ENCODE results near the gene CUX1. TPM values are rescaled to one million over a fixed set of nuclear protein-coding genes. Genes with fewer than 3 reads are reported as not detected.

CUX1 gene
- total RNA-seq, 4 donors from 2014 or later = 56.9 to 124 (median 93.2) TPM

- in situ Hi-C loops (cut with MboI; ENCODE audit: low pct_ligation_motif_present in 1 of 4, low pct_unique_long_range_greater_than_20kb in 1 of 4, low sequenced_read_pairs in 3 of 4) = no loop called here
- Histone ChIP-seq H3K27ac (peak overlapping the region in 2 of 4 donors; percentile 53 to 59), H3K4me1 (peaks cover 0 to 15% (median 9%) of the 10 kb centered on the region in 4 donors), H3K9me3 (no peaks in the 10 kb centered on the region), H3K27me3 (no peaks in the 10 kb centered on the region), H3K36me3 (no peaks in the 10 kb centered on the region), H3K4me3 (no peak overlapping the region)
- TF ChIP-seq POLR2A (IDR thresholded peaks at IDR 0.05) (no peak), POLR2AphosphoS5 (IDR thresholded peaks at IDR 0.05) (no peak)
- TF ChIP-seq, protein P1, sequence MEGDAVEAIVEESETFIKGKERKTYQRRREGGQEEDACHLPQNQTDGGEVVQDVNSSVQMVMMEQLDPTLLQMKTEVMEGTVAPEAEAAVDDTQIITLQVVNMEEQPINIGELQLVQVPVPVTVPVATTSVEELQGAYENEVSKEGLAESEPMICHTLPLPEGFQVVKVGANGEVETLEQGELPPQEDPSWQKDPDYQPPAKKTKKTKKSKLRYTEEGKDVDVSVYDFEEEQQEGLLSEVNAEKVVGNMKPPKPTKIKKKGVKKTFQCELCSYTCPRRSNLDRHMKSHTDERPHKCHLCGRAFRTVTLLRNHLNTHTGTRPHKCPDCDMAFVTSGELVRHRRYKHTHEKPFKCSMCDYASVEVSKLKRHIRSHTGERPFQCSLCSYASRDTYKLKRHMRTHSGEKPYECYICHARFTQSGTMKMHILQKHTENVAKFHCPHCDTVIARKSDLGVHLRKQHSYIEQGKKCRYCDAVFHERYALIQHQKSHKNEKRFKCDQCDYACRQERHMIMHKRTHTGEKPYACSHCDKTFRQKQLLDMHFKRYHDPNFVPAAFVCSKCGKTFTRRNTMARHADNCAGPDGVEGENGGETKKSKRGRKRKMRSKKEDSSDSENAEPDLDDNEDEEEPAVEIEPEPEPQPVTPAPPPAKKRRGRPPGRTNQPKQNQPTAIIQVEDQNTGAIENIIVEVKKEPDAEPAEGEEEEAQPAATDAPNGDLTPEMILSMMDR (IDR thresholded peaks at IDR 0.05) = no peak
- WGBS, 2 donors (ENCODE audit: low coverage in 1 of 2) = 53 to 74% methylated on average over 4 to 11 of the region's 12 CpGs
- intact Hi-C loops (cut with DNase I; ENCODE audit: low total_unique reads) = no loop called here
- DNase-seq = peak; percentile 18
Measured at GRCh38 chr7:102064361-102065025, 247.1 kb downstream of the CUX1 start.

- no peaks in the 10 kb centered on the region for H3K36me3 ChIP-seq
- H3K4me1 ChIP-seq = peaks cover 0 to 15% (median 9%) of the 10 kb centered on the region in 4 donors
- intact Hi-C loops (cut with DNase I; ENCODE audit: low total_unique reads) = no loop called here
- DNase-seq = no peak
- no peak for TF ChIP-seq POLR2AphosphoS5 (IDR thresholded peaks at IDR 0.05)
- TF ChIP-seq, protein P1 (IDR thresholded peaks at IDR 0.05) = no peak
- TF ChIP-seq POLR2A (IDR thresholded peaks at IDR 0.05) = no peak
- no peak for TF ChIP-seq EP300 (IDR thresholded peaks at IDR 0.05; ENCODE audit: low read depth)
- H3K4me3 ChIP-seq = no peak overlapping the region
- no peaks in the 10 kb centered on the region for H3K27me3 ChIP-seq
- H3K27ac ChIP-seq = no peak overlapping the region
- WGBS, 2 donors (ENCODE audit: low coverage in 1 of 2) = 80 to 91% methylated on average over 2 to 6 of the region's 6 CpGs
- H3K9me3 ChIP-seq = no peaks in the 10 kb centered on the region
- in situ Hi-C loops (cut with MboI; ENCODE audit: low pct_ligation_motif_present in 1 of 4, low pct_unique_long_range_greater_than_20kb in 1 of 4, low sequenced_read_pairs in 3 of 4) = no loop called here
Measured at GRCh38 chr7:102065226-102065625, 247.8 kb downstream of the CUX1 start.

DNA sequence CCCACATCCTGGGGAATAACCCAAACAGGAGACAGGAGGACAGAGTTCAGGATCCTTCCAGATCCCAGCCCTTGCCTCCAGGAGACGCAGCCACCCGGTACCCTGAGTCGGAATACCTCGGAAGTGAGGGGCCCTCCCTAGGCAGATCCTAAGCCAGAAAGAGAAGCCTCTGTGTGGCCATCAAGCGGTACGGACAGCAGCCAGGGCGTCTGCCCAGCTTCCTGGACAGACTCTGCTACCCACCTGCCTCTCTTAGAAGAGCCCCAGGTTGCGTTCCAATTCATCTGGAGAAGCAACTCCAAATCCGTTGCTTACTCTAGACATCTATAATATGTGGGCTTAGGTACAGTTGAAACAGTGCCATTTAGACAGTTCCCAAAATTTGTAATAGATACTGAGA, 249.1 kb downstream of the CUX1 start:
- peaks cover 0 to 3% (median 0%) of the 10 kb centered on the region in 4 donors for H3K36me3 ChIP-seq
- H3K27ac ChIP-seq = no peak overlapping the region
- DNase-seq = no peak
- 90 to 94% methylated on average over 2 to 9 of the region's 9 CpGs for WGBS, 2 donors (ENCODE audit: low coverage in 1 of 2)
- in situ Hi-C loops (cut with MboI; ENCODE audit: low pct_ligation_motif_present in 1 of 4, low pct_unique_long_range_greater_than_20kb in 1 of 4, low sequenced_read_pairs in 3 of 4) (no loop called here), intact Hi-C loops (cut with DNase I; ENCODE audit: low total_unique reads) (no loop called here)
- H3K9me3 ChIP-seq = no peaks in the 10 kb centered on the region
- H3K4me1 ChIP-seq = peaks cover 0 to 15% (median 9%) of the 10 kb centered on the region in 4 donors
- TF ChIP-seq EP300 (IDR thresholded peaks at IDR 0.05; ENCODE audit: low read depth) (no peak), POLR2A (IDR thresholded peaks at IDR 0.05) (no peak), POLR2AphosphoS5 (IDR thresholded peaks at IDR 0.05) (no peak)
- TF ChIP-seq, protein P1 (IDR thresholded peaks at IDR 0.05) = no peak
- no peak overlapping the region for H3K4me3 ChIP-seq
- H3K27me3 ChIP-seq = no peaks in the 10 kb centered on the region

- H3K4me3 ChIP-seq = no peak overlapping the region
- no peak for DNase-seq
- 80 to 92% methylated on average over 1 to 14 of the region's 14 CpGs for WGBS, 2 donors (ENCODE audit: low coverage in 1 of 2)
- intact Hi-C loops (cut with DNase I; ENCODE audit: low total_unique reads) = no loop called here
- in situ Hi-C loops (cut with MboI; ENCODE audit: low pct_ligation_motif_present in 1 of 4, low pct_unique_long_range_greater_than_20kb in 1 of 4, low sequenced_read_pairs in 3 of 4) = no loop called here
- peaks cover 0 to 11% (median 3%) of the 10 kb centered on the region in 4 donors for H3K36me3 ChIP-seq
- peaks cover 0 to 5% of the 10 kb centered on the region in 2 donors for H3K9me3 ChIP-seq
- no peak for TF ChIP-seq POLR2AphosphoS5 (IDR thresholded peaks at IDR 0.05)
- TF ChIP-seq, protein P1 (IDR thresholded peaks at IDR 0.05) = no peak
- TF ChIP-seq POLR2A (IDR thresholded peaks at IDR 0.05) = no peak
- TF ChIP-seq EP300 (IDR thresholded peaks at IDR 0.05; ENCODE audit: low read depth) = no peak
- peaks cover 0 to 12% (median 6%) of the 10 kb centered on the region in 4 donors for H3K4me1 ChIP-seq
- H3K27ac ChIP-seq = no peak overlapping the region
- H3K27me3 ChIP-seq = no peaks in the 10 kb centered on the region
Measured at GRCh38 chr7:102068846-102069245, 251.4 kb downstream of the CUX1 start.
